Testis (tissue), 2 donors: Measurements from ENCODE around the gene FBXL13.

ENCODE experiments used
- POLR2A ChIP-seq: fragments of 450-650 bp; IDR thresholded peaks from one replicate; pipeline ENCODE4 v1.6.1; 2017; ENCODE audit warnings: antibody characterized with exemption, mild to moderate bottlenecking, moderate library complexity
- TF ChIP-seq, protein P1 (sequence below), 3 experiments: fragments of 450-650 bp in 2 of 3; fragments of 200-600 bp in 1 of 3; sonication (generic) in 1 of 3; IDR thresholded peaks; one replicate each; pipeline ENCODE4 v1.5.1; 2016 to 2019; ENCODE audit warnings: antibody characterized with exemption in 3 of 3, mild to moderate bottlenecking in 2 of 3, moderate library complexity in 1 of 3

DNA sequence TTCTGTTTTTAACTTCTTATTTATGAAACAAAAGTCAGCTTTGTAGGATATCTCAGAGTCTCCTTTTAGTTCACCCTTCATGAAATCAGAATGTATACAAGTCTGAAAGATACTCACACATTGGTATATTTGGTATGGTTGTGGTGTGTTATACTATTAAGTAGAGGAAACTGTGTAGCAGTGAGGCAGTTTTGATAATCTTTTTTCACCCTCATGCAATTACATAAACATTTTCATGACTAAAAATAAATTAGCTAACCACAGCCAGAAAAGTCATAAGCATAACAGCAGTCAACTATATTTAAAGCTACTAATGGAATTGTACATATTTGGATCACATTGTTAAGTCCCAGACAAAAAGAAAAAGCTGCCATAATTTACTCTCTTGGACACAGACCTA, 263.7 kb downstream of the FBXL13 start:
- TF ChIP-seq, protein P1, sequence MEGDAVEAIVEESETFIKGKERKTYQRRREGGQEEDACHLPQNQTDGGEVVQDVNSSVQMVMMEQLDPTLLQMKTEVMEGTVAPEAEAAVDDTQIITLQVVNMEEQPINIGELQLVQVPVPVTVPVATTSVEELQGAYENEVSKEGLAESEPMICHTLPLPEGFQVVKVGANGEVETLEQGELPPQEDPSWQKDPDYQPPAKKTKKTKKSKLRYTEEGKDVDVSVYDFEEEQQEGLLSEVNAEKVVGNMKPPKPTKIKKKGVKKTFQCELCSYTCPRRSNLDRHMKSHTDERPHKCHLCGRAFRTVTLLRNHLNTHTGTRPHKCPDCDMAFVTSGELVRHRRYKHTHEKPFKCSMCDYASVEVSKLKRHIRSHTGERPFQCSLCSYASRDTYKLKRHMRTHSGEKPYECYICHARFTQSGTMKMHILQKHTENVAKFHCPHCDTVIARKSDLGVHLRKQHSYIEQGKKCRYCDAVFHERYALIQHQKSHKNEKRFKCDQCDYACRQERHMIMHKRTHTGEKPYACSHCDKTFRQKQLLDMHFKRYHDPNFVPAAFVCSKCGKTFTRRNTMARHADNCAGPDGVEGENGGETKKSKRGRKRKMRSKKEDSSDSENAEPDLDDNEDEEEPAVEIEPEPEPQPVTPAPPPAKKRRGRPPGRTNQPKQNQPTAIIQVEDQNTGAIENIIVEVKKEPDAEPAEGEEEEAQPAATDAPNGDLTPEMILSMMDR (IDR thresholded peaks at IDR 0.05): no peak
- no peak for TF ChIP-seq POLR2A
